ENCODE measurements around the gene ARHGAP22. TPM values are rescaled to one million over a fixed set of nuclear protein-coding genes. Genes with fewer than 3 reads are reported as not detected.

Gene ARHGAP22
- polyA plus RNA-seq, 3 donors, result 1.5 to 7.8 (median 1.9) TPM

DNA sequence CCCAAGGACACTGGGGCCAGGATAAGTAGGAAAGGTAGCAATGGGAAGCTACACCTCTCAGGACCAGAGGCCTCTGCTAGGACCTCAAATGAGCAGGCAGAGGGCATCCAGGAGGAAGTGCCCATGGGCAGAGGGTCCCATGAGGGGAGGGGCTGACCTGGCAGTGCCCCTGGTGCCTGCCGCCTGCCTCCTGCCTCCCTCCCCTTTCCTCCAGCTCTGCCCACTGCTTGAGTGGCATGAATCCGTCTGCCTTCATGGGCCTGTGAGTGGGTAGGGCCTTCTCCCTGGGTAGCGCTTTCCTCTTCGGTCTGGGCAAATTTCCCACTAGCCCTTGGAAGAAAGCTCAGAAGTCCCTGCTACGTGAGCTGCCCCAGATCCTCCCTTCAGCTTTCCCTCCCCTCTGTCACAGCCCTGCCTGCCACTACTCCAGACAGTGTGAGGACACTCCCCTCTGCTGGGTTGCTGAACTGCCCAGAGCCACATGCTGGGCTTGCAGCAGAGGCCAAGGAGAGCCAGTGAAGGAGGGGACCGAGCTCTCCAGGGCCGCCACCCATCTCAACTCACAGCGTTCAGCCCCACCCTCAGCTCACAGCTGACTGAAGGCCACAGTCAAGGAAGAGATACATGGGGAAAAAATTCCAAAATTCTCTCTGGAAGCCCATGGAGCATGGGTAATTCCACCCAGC lies 141.4 kb downstream of the ARHGAP22 start:
- WGBS (ENCODE audit: insufficient coverage), result 71% methylated on average over 4 of the region's 8 CpGs
- no peak overlapping the region for H3K4me2 ChIP-seq (replicated peaks; ENCODE audit: extremely low read depth, low read length, poor library complexity, severe bottlenecking)
- no peaks in the 10 kb centered on the region for H3K79me2 ChIP-seq (ENCODE audit: insufficient read depth, low read length)
- no peaks in the 10 kb centered on the region for H3K36me3 ChIP-seq (replicated peaks in 1 of 2; ENCODE audit: control insufficient read depth in 1 of 2, insufficient read depth in 2 of 2, low read length in 2 of 2)
- H3K4me3 ChIP-seq (replicated peaks in 1 of 3; ENCODE audit: low read depth in 2 of 3, low read length in 3 of 3), result no peak overlapping the region
- no peak overlapping the region for H2AFZ ChIP-seq (ENCODE audit: insufficient read depth, low read depth, low read length, poor library complexity, severe bottlenecking)
- H3K9me3 ChIP-seq (replicated peaks in 1 of 2; ENCODE audit: control insufficient read depth in 1 of 2, insufficient read depth in 1 of 2, low read length in 2 of 2), result no peaks in the 10 kb centered on the region
- Mint-ChIP-seq H3K9me3 (peaks cover 0 to 3% (median 0%) of the 10 kb centered on the region in 7 donors), H3K4me1 (peaks cover 4% of the 10 kb centered on the region), H3K4me3 (no peak overlapping the region), H3K27ac (no peak overlapping the region), H3K27me3 (ENCODE audit: low read depth in 3 of 3) (peaks cover 4 to 12% (median 12%) of the 10 kb centered on the region in 3 donors), H3K36me3 (no peaks in the 10 kb centered on the region)
- DNase-seq, result peak in 1 of 3 donors; percentile 2
- no peaks in the 10 kb centered on the region for H3K27me3 ChIP-seq (ENCODE audit: control insufficient read depth in 2 of 2, insufficient read depth in 2 of 2, low read length in 2 of 2)
- no peak overlapping the region for H3K27ac ChIP-seq (ENCODE audit: low read depth in 1 of 2, low read length in 2 of 2)
- no peak overlapping the region for H3K9ac ChIP-seq (ENCODE audit: insufficient read depth, low read length, poor library complexity, severe bottlenecking)
- TF ChIP-seq, protein P1, sequence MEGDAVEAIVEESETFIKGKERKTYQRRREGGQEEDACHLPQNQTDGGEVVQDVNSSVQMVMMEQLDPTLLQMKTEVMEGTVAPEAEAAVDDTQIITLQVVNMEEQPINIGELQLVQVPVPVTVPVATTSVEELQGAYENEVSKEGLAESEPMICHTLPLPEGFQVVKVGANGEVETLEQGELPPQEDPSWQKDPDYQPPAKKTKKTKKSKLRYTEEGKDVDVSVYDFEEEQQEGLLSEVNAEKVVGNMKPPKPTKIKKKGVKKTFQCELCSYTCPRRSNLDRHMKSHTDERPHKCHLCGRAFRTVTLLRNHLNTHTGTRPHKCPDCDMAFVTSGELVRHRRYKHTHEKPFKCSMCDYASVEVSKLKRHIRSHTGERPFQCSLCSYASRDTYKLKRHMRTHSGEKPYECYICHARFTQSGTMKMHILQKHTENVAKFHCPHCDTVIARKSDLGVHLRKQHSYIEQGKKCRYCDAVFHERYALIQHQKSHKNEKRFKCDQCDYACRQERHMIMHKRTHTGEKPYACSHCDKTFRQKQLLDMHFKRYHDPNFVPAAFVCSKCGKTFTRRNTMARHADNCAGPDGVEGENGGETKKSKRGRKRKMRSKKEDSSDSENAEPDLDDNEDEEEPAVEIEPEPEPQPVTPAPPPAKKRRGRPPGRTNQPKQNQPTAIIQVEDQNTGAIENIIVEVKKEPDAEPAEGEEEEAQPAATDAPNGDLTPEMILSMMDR (IDR thresholded peaks at IDR 0.05), result no peak
- peaks cover 7 to 9% of the 10 kb centered on the region in 2 donors for H3K4me1 ChIP-seq (ENCODE audit: control insufficient read depth in 1 of 2, insufficient read depth in 2 of 2, low read length in 2 of 2)
- intact Hi-C loops (cut with micrococcal nuclease), result no loop called here
- H4K20me1 ChIP-seq (ENCODE audit: insufficient read depth, low read length), result no peaks in the 10 kb centered on the region

- WGBS (ENCODE audit: insufficient coverage), result 88% methylated on average over 5 of the region's 5 CpGs
- H3K9ac ChIP-seq (ENCODE audit: insufficient read depth, low read length, poor library complexity, severe bottlenecking), result no peak overlapping the region
Measured at GRCh38 chr10:48462482-48463020, 142.3 kb downstream of the ARHGAP22 start.

More at GRCh38 chr10:48462482-48463020, 142.3 kb downstream of the ARHGAP22 start:
- TF ChIP-seq, protein P1 (IDR thresholded peaks at IDR 0.05), result no peak
- Mint-ChIP-seq H3K4me1 (peaks cover 4% of the 10 kb centered on the region), H3K27me3 (ENCODE audit: low read depth in 3 of 3) (peaks cover 3 to 13% (median 9%) of the 10 kb centered on the region in 3 donors), H3K4me3 (no peak overlapping the region), H3K27ac (no peak overlapping the region), H3K9me3 (peaks cover 0 to 3% (median 0%) of the 10 kb centered on the region in 7 donors), H3K36me3 (no peaks in the 10 kb centered on the region)
- Histone ChIP-seq H3K4me1 (ENCODE audit: control insufficient read depth in 1 of 2, insufficient read depth in 2 of 2, low read length in 2 of 2) (peaks cover 7 to 10% of the 10 kb centered on the region in 2 donors), H3K36me3 (replicated peaks in 1 of 2; ENCODE audit: control insufficient read depth in 1 of 2, insufficient read depth in 2 of 2, low read length in 2 of 2) (no peaks in the 10 kb centered on the region), H4K20me1 (ENCODE audit: insufficient read depth, low read length) (no peaks in the 10 kb centered on the region), H3K27ac (ENCODE audit: low read depth in 1 of 2, low read length in 2 of 2) (no peak overlapping the region), H3K4me2 (replicated peaks; ENCODE audit: extremely low read depth, low read length, poor library complexity, severe bottlenecking) (no peak overlapping the region), H3K9me3 (replicated peaks in 1 of 2; ENCODE audit: control insufficient read depth in 1 of 2, insufficient read depth in 1 of 2, low read length in 2 of 2) (no peaks in the 10 kb centered on the region), H2AFZ (ENCODE audit: insufficient read depth, low read depth, low read length, poor library complexity, severe bottlenecking) (no peak overlapping the region), H3K79me2 (ENCODE audit: insufficient read depth, low read length) (no peaks in the 10 kb centered on the region), H3K4me3 (replicated peaks in 1 of 3; ENCODE audit: low read depth in 2 of 3, low read length in 3 of 3) (no peak overlapping the region), H3K27me3 (ENCODE audit: control insufficient read depth in 2 of 2, insufficient read depth in 2 of 2, low read length in 2 of 2) (no peaks in the 10 kb centered on the region)
- intact Hi-C loops (cut with micrococcal nuclease), result no loop called here
- peak in 1 of 3 donors; percentile 1 for DNase-seq

Data from CD14-positive monocyte (primary cell).